Measurements from ENCODE around the gene NDRG3.

DNA sequence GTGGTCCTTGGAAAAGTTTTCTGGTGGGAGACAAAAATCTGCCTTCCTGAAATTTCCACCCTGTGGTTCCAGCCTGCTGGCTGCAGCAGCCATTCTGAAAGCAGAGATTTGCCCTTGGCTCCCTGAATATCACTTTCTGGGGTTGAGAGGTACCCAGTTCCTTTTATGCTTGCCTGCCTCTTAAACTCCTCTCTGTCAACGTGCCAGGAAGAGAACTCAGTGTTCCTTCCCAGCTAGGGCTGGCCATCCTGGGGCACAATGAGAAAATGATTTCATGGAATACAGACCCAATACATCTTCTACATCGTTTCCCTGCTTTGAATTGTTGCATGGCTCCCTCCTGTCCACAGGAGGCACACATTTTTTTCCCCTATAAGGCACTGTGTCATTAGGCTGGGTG lies 29.3 kb upstream of the NDRG3 start:
- TF ChIP-seq, protein P1, sequence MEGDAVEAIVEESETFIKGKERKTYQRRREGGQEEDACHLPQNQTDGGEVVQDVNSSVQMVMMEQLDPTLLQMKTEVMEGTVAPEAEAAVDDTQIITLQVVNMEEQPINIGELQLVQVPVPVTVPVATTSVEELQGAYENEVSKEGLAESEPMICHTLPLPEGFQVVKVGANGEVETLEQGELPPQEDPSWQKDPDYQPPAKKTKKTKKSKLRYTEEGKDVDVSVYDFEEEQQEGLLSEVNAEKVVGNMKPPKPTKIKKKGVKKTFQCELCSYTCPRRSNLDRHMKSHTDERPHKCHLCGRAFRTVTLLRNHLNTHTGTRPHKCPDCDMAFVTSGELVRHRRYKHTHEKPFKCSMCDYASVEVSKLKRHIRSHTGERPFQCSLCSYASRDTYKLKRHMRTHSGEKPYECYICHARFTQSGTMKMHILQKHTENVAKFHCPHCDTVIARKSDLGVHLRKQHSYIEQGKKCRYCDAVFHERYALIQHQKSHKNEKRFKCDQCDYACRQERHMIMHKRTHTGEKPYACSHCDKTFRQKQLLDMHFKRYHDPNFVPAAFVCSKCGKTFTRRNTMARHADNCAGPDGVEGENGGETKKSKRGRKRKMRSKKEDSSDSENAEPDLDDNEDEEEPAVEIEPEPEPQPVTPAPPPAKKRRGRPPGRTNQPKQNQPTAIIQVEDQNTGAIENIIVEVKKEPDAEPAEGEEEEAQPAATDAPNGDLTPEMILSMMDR (conservative IDR thresholded peaks at IDR 0.05) = no peak
- no peak for TF ChIP-seq EZH2 (IDR thresholded peaks at IDR 0.05; ENCODE audit: low read depth)

All from PC-9 (cell line).